Body of pancreas (tissue), 4 donors: ENCODE measurements around the gene FAM229A.

ENCODE experiments used
- CTCF ChIP-seq, 7 experiments: fragments of 450-650 bp in 4 of 7; fragments of 200-600 bp in 3 of 7; sonication (generic) in 3 of 7; IDR thresholded peaks; one replicate each; pipeline ENCODE4 v1.5.1; 2016 to 2019; ENCODE audit warnings: antibody characterized with exemption in 7 of 7
- POLR2A ChIP-seq, 3 donors: fragments of 450-650 bp; IDR thresholded peaks; one replicate each; pipeline ENCODE4 v1.6.1; 2016; ENCODE audit warnings: antibody characterized with exemption in 3 of 3, mild to moderate bottlenecking in 2 of 3

DNA sequence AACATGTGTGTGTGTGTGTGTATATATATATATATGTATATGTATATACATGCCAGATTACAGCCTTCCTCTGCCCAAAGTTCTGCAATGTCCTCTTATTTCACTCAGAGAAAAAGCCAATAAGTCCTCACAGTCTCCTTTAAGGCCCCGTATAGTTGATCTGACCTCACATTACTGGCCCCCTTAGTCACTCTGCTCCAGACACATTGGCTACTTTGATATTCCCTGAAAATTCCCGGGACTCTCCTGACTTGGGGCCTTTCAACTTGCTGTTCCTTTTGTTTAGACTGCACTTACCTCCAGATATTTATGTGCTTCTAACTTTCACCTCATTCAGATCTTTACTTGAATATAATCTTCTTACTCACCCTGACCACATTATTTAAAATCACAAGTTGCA is 36.1 kb upstream of the FAM229A start:
- TF ChIP-seq CTCF (IDR thresholded peaks at IDR 0.05) (no peak), POLR2A (IDR thresholded peaks at IDR 0.05) (no peak)
